Measurements from ENCODE around the gene UPF2. TPM values are rescaled to one million over a fixed set of nuclear protein-coding genes. Genes with fewer than 3 reads are reported as not detected.

The UPF2 gene
- total RNA-seq, 4 donors from 2014 or later: 16.5 to 28.6 (median 23.1) TPM

DNA sequence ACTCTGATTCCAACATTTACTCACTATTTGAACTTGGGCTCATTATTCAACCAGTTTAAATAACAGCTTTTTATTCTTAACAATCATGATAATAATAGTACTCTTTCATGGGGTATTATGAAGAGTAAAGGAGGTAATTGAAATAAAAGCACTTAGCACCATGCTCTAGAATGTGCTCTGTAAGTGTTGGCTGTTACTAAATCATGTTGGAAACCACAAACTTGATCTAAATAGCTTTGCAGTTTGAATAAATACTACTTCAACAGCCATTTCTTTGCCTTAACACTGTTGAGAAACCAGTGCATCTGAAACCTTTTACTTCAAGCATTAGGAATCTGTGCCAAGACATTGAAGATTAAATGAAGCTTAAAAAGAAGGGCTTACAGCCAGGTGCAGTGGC is 7.9 kb upstream of the UPF2 start:
- in situ Hi-C loops (cut with MboI; ENCODE audit: low pct_ligation_motif_present in 1 of 4, low pct_unique_long_range_greater_than_20kb in 1 of 4, low sequenced_read_pairs in 3 of 4): no loop called here
- no peak for TF ChIP-seq POLR2A (IDR thresholded peaks at IDR 0.05)
- TF ChIP-seq CTCF (IDR thresholded peaks at IDR 0.05): no peak
- TF ChIP-seq POLR2AphosphoS5 (IDR thresholded peaks at IDR 0.05): no peak
- no peak overlapping the region for H3K27ac ChIP-seq

DNA sequence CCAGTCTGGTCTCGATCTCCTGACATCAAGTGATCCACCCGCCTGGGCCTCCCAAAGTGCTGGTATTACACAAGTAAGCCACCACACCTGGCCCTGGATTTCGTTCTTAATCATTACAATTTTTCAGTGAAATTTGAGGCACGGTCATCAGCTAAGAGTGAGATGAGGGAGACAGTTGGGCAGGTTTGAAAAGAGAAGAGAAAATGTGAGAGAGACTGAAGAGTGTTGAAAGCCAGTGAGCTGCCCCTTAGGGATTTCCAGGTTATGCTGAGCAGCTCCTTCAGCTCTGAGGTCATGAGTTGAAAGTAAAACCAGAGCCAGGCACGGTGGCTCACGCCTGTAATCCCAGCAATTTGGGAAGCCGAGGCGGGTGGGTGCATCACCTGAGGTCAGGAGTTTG is 5.9 kb upstream of the UPF2 start:
- in situ Hi-C loops (cut with MboI; ENCODE audit: low pct_ligation_motif_present in 1 of 4, low pct_unique_long_range_greater_than_20kb in 1 of 4, low sequenced_read_pairs in 3 of 4): no loop called here
- WGBS, 2 donors (ENCODE audit: low coverage in 1 of 2): 86 to 89% methylated on average over 4 to 8 of the region's 8 CpGs
- no peak for DNase-seq
- Histone ChIP-seq H3K9me3 (no peaks in the 10 kb centered on the region), H3K27ac (no peak overlapping the region), H3K4me3 (no peak overlapping the region), H3K36me3 (no peaks in the 10 kb centered on the region), H3K27me3 (no peaks in the 10 kb centered on the region), H3K4me1 (peaks cover 0 to 10% (median 4%) of the 10 kb centered on the region in 4 donors)
- TF ChIP-seq POLR2AphosphoS5 (IDR thresholded peaks at IDR 0.05): no peak
- TF ChIP-seq CTCF (IDR thresholded peaks at IDR 0.05): no peak
- no peak for TF ChIP-seq POLR2A (IDR thresholded peaks at IDR 0.05)
- no peak for TF ChIP-seq EP300 (IDR thresholded peaks at IDR 0.05; ENCODE audit: low read depth)
- intact Hi-C loops (cut with DNase I; ENCODE audit: low total_unique reads): no loop called here

More for the DNA sequence above, 7.9 kb upstream of the UPF2 start:
- Histone ChIP-seq H3K4me1 (peaks cover 0 to 5% (median 1%) of the 10 kb centered on the region in 4 donors), H3K4me3 (no peak overlapping the region), H3K9me3 (no peaks in the 10 kb centered on the region), H3K36me3 (no peaks in the 10 kb centered on the region), H3K27me3 (no peaks in the 10 kb centered on the region)
- intact Hi-C loops (cut with DNase I; ENCODE audit: low total_unique reads): no loop called here
- no peak for DNase-seq

DNA sequence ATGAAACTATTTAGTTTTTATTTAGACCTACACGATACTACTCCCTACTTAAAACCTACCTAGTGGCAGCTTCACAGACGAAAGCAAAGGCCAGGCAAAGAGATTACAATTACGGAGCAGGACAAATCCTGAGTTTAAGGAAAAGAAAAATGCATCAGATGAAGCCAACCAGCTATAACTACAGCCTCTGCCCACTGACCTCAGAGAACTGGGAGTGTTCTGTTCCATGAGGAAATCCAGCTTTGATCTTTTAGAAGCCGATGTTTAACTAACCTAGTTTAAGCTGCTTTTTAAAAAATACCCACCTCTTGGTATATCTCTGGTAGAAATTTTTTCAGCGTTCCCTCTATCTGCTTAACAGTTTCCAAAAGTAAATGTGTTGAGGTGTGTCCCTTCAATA is 3.0 kb upstream of the UPF2 start:
- Histone ChIP-seq H3K4me3 (no peak overlapping the region), H3K27ac (no peak overlapping the region), H3K4me1 (peaks cover 5 to 18% (median 14%) of the 10 kb centered on the region in 4 donors), H3K9me3 (no peaks in the 10 kb centered on the region), H3K27me3 (no peaks in the 10 kb centered on the region), H3K36me3 (no peaks in the 10 kb centered on the region)
- TF ChIP-seq EP300 (IDR thresholded peaks at IDR 0.05; ENCODE audit: low read depth): no peak
- TF ChIP-seq CTCF (IDR thresholded peaks at IDR 0.05): no peak
- TF ChIP-seq POLR2AphosphoS5 (IDR thresholded peaks at IDR 0.05): no peak
- TF ChIP-seq POLR2A (IDR thresholded peaks at IDR 0.05): no peak
- WGBS, 2 donors (ENCODE audit: low coverage in 1 of 2): 63 to 71% methylated on average over 5 of the region's 5 CpGs
- no peak for DNase-seq
- in situ Hi-C loops (cut with MboI; ENCODE audit: low pct_ligation_motif_present in 1 of 4, low pct_unique_long_range_greater_than_20kb in 1 of 4, low sequenced_read_pairs in 3 of 4): no loop called here
- intact Hi-C loops (cut with DNase I; ENCODE audit: low total_unique reads): no loop called here

- peak; percentile 53 for DNase-seq
- H3K27ac ChIP-seq: peak overlapping the region; percentile 92 to 97 (median 94)
- TF ChIP-seq CTCF (IDR thresholded peaks at IDR 0.05): no peak
- TF ChIP-seq POLR2A (IDR thresholded peaks at IDR 0.05): peak; percentile 72
- H3K4me3 ChIP-seq: peak overlapping the region; percentile 85 to 98 (median 91)
- no peaks in the 10 kb centered on the region for H3K27me3 ChIP-seq
- in situ Hi-C loops (cut with MboI; ENCODE audit: low pct_ligation_motif_present in 1 of 4, low pct_unique_long_range_greater_than_20kb in 1 of 4, low sequenced_read_pairs in 3 of 4) (no loop called here), intact Hi-C loops (cut with DNase I; ENCODE audit: low total_unique reads) (no loop called here)
- H3K36me3 ChIP-seq: no peaks in the 10 kb centered on the region
- WGBS, 2 donors (ENCODE audit: low coverage in 1 of 2): 0 to 2% methylated on average over 1 to 25 of the region's 31 CpGs
- no peaks in the 10 kb centered on the region for H3K9me3 ChIP-seq
- H3K4me1 ChIP-seq: peaks cover 5 to 21% (median 16%) of the 10 kb centered on the region in 4 donors
Observed at GRCh38 chr10:12042409-12042796, 206 bp downstream of the UPF2 start.

All from transverse colon (tissue), 4 donors.